GM18508 (cell line): ENCODE measurements around the gene GGPS1.
A peak's percentile ranks its signal among the peaks of the same experiment; 100 is the strongest.
"Not testable (repeated sequence)": the region's sequence is repeated elsewhere in the genome, so short reads cannot be mapped to it uniquely, and the experiment has no call there.

Experiments used
- ATAC-seq: cut with Tn5 transposase; IDR thresholded peaks from one replicate; pipeline ENCODE4 v1.9.1; 2021; ENCODE audit warnings: moderate number of reproducible peaks; ENCODE audit not compliant: insufficient read depth, unreplicated experiment

GGPS1 gene

GRCh38 chr1:235302143-235302542, 26.2 kb upstream of the GGPS1 start:
- ATAC-seq = no peak

DNA sequence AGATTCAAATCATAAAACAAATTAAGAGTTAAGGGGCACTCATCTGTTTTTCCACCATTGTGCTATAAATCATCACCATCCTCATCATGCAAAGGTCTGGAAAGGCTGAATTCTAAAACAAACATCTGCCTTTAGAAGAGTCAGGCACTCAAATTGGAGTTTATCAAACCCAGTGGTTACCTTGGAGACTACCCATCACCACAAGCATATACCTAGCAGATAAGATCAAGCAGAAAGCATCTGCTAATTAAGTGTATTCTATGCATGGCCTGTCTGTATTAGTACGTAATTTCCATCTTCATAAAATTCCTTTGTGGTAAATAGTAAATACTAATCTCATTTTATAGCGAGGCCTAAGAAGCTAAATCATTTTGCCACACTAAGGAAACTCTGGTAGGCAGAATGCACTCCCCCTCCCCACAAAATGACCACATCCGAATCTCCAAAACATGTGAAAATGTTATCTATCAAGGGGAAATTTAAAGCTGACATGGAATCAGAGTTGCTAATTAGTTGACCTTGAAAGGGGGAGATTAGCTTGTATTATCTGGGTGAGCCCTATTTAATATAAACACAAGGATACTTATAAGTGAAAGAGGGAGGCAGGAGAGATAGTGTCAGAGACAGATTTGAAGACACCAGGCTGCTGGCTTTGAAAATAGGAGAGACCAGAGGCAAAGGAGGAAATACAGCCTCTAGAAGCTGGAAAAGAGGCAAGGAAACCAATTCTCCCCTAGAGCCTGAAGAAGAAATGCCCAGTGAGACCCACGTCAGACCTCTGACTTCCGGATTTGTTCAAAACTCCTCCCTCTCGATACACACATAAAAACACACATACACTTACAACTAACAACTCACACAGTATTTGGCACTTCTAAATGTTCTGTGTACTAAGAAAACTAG, 23.6 kb upstream of the GGPS1 start:
- no peak for ATAC-seq

GRCh38 chr1:235307158-235308124, 20.9 kb upstream of the GGPS1 start:
- no peak for ATAC-seq

DNA sequence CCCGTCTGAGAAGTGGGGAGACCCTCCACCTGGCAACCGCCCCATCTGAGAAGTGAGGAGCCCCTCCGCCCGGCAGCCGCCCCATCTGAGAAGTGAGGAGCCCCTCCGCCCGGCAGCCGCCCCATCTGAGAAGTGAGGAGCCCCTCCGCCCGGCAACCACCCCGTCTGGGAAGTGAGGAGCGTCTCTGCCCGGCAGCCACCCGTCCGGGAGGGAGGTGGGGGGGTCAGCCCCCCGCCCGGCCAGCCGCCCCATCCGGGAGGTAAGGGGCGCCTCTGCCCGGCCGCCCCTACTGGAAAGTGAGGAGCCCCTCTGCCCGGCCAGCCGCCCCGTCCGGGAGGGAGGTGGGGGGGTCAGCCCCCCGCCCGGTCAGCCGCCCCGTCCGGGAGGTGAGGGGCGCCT, 19.2 kb upstream of the GGPS1 start:
- not testable (repeated sequence) for ATAC-seq

GRCh38 chr1:235313262-235313661, 15.1 kb upstream of the GGPS1 start:
- ATAC-seq = no peak

DNA sequence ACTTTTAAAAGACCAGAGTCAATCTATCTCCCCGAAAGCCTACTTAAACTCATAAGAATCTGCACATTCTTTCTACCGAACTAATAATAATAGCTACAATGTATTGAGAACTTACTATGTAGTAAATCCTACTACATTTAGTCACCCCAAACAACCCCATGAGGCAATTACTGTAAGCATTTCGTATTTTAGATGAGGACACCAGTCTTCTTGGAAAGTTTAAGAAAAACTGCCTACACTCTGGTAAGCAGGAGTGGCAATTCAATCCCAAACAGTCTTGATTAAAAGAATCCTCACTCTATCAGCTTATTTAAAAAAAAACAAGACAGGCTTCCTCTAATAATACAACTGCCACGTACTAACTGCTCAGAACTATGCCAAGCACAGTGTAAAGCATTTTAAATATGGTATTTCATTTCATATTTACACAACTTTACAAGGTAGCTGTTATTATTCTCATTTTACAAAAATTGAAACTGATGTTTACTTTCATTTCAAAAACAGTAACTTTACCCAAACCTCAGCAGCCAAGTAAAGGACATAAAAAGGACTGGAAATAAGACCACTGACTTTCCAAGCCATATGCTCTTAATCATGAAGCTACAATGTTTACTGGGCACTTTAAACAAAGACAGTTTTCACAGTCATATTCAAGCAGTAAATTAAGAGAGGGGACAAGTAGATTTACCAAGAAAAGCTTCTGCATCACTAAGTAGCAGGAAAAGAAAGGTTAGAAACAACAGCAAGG, 14.3 kb upstream of the GGPS1 start:
- ATAC-seq = no peak

DNA sequence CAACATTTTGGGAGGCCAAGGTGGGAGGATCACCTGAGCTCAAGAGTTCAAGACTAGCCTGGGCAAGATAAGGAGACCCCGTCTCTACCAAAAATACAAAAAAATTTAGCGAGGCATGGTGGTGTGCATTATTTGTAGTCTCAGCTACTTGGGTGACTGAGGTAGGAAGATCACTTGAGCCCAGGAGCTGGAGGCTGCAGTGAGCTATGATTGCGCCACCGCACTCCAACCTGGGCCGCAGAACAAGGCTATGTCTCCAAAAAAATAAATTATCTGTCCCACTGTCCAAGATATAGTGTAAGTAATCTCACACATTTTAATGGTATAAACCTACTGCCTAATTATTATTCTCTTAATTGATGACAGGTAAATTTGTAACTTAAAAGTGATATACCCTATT, 13.2 kb upstream of the GGPS1 start:
- no peak for ATAC-seq

DNA sequence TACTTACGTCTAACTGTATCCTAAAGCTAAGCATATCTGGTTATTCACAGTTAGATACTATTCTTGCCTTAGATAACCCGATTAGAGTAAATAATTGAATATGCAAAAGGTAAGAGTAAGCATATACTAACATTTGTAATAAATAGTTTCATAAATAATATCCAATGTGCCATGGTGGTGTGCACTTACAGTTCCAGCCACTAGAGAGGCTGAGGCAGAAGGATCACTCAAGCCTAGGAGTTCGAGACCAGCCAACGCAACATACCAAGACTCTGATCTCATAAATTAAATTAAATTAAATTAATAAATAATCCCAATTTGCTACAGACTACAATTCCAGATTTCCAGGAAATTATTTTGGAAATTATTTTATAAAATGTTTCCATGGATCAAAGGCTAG, 12.6 kb upstream of the GGPS1 start:
- ATAC-seq = no peak

- ATAC-seq = no peak
Measured at GRCh38 chr1:235317168-235317567, 11.2 kb upstream of the GGPS1 start.

DNA sequence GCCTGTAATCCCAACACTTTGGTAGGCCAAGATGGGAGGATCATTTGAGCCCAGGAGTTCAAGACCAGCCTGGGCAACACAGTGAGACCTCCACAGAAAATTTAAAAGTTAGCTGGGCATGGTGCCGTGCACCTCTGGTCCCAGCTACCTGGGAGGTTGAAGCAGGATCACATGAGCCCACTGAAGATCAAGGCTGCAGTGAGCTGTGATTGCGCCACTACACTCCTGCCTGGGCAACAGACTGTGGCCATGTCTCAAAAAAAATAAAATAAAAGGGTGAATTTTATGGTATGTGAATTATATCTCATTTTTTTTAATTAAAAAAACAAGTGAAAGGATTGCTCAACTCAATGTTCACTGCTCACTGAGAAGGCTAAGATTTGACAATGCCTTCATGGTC, 9.1 kb upstream of the GGPS1 start:
- no peak for ATAC-seq

GRCh38 chr1:235320521-235321179, 7.7 kb upstream of the GGPS1 start:
- no peak for ATAC-seq

DNA sequence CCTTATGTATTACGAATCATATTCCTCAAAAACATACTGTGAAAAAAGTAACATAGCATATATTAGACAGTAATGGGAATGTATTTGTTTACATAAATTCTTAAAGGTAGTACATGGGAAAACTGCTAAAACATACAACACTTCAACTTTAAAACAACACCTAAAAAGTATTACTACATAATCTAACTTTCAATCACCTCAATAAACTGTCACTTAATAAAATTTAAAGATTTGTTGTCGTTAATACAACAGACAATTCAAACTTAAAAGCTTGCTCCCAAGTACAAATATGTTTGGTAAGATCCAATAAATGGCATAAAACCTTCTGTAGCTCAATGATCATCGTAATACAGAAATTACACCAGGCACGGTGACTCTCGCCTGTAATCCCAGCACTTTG, 4.1 kb upstream of the GGPS1 start:
- no peak for ATAC-seq

GRCh38 chr1:235325139-235325538, 3.2 kb upstream of the GGPS1 start:
- ATAC-seq = no peak

GRCh38 chr1:235325854-235326253, 2.5 kb upstream of the GGPS1 start:
- no peak for ATAC-seq

GRCh38 chr1:235326719-235327558, 1.4 kb upstream of the GGPS1 start:
- ATAC-seq = no peak

- ATAC-seq = no peak
Measured at GRCh38 chr1:235327559-235328270, 655 bp upstream of the GGPS1 start, which contains the start of gene ARID4B. Gene ARID4B, minus strand, starts transcription at chr1:235328179. Its CDS starts 1,260 bp downstream, at chr1:235326919.

DNA sequence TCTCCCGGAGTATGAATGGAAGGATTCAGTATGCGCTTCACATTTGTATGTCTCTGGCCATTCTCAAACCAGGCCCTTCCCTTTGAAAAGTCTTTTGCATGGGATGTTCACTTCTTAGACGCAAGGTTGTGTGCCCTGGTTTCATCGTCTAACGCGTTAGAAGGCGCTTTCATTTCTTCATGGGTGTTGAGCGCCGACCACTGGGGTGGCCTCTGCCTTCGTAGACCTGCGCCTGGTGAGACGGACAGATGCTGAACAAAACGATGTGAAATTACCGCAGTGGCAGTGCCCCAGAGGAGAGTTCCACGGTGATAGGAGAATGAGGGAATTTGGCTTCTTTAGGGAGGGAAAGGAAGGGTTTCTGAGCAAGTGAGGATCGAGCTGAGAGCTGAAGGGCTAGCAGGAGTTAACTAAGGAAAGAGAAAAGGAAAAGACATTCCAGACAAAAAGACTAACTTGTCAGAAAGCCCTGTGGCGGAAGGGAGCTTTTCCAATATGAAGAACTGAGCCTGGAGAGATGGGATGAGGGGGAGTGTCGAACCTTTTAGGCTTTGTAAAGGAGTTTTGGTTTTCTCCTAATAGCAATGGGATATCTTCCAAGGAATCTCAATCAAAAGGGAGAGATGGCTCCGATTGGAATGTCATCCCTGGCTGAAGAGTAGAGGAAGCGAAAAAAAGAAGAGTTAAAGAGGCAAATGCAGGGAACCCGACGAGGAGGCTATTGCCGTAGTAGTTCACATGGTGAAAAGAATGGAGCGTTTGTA, 951 bp downstream of the GGPS1 start:
- peak; percentile 10 for ATAC-seq

- ATAC-seq = no peak
Measured at GRCh38 chr1:235330918-235331285, 2.5 kb downstream of the GGPS1 start.
